GM12891 (cell line): ENCODE data around the gene ISG15.
"Not testable (repeated sequence)": the region's sequence is repeated elsewhere in the genome, so short reads cannot be mapped to it uniquely, and the experiment has no call there.

Experiments
- DNase-seq: peaks from one replicate; pipeline ENCODE4 v3.0.0; 2011; ENCODE audit warnings: low spot score; ENCODE audit not compliant: insufficient read length
- FAIRE-seq: peaks from 2 replicates; lab custom pipeline; 2011; peaks lifted over from hg19 to GRCh38; lab: Jason Lieb, UNC
- PAX5 ChIP-seq: IDR thresholded peaks from 2 replicates; pipeline ENCODE4 v1.6.1; 2011; ENCODE audit warnings: low read length, moderate library complexity, mild to moderate bottlenecking; ENCODE audit not compliant: insufficient read depth, severe bottlenecking
- POLR2A ChIP-seq: IDR thresholded peaks from 2 replicates; pipeline ENCODE4 v1.6.1; 2011; ENCODE audit warnings: low read depth, low read length, control low read depth
- POLR2AphosphoS5 ChIP-seq: IDR thresholded peaks from 2 replicates; pipeline ENCODE4 v1.6.1; 2011; ENCODE audit warnings: low read depth, low read length, control low read depth
- POU2F2 ChIP-seq: IDR thresholded peaks from 2 replicates; pipeline ENCODE4 v1.6.1; 2011; ENCODE audit warnings: low read depth, mild to moderate bottlenecking, control low read depth, low read length, moderate library complexity
- SPI1 ChIP-seq: IDR thresholded peaks from 2 replicates; pipeline ENCODE4 v1.6.1; 2011; ENCODE audit warnings: low read depth, low read length, control low read depth
- TAF1 ChIP-seq: IDR thresholded peaks from 2 replicates; pipeline ENCODE4 v1.6.1; 2011; ENCODE audit warnings: low read depth, low read length, control low read depth

The ISG15 gene

GRCh38 chr1:982765-983436 is 30.4 kb upstream of the ISG15 start:
- TF ChIP-seq POLR2A (no peak), SPI1 (no peak), TAF1 (no peak), POLR2AphosphoS5 (no peak), POU2F2 (no peak), PAX5 (no peak)
- no peak for DNase-seq
- no peak for FAIRE-seq

GRCh38 chr1:983798-984475 is 29.4 kb upstream of the ISG15 start:
- peak; percentile 93 for FAIRE-seq
- TF ChIP-seq SPI1: no peak
- TF ChIP-seq TAF1: no peak
- TF ChIP-seq PAX5: no peak
- no peak for TF ChIP-seq POLR2AphosphoS5
- no peak for TF ChIP-seq POU2F2
- no peak for TF ChIP-seq POLR2A
- DNase-seq: peak; percentile 91

GRCh38 chr1:984476-984814 is 28.9 kb upstream of the ISG15 start:
- FAIRE-seq (no peak), DNase-seq (no peak)
- TF ChIP-seq POLR2AphosphoS5 (no peak), SPI1 (no peak), PAX5 (no peak), TAF1 (no peak), POU2F2 (no peak), POLR2A (no peak)

GRCh38 chr1:985126-985525 is 28.2 kb upstream of the ISG15 start:
- DNase-seq: no peak
- TF ChIP-seq POLR2A: no peak
- no peak for TF ChIP-seq TAF1
- TF ChIP-seq SPI1: no peak
- no peak for TF ChIP-seq POU2F2
- TF ChIP-seq POLR2AphosphoS5: no peak
- no peak for TF ChIP-seq PAX5
- no peak for FAIRE-seq

GRCh38 chr1:988061-988460 is 25.2 kb upstream of the ISG15 start:
- DNase-seq, FAIRE-seq: not testable (repeated sequence)

GRCh38 chr1:991275-991674 is 22.0 kb upstream of the ISG15 start:
- not testable (repeated sequence) for DNase-seq, FAIRE-seq

- FAIRE-seq (no peak), DNase-seq (no peak)
- TF ChIP-seq PAX5: no peak
- TF ChIP-seq POU2F2: no peak
Observed at GRCh38 chr1:991895-992294, 21.4 kb upstream of the ISG15 start.

GRCh38 chr1:992362-992761 is 20.9 kb upstream of the ISG15 start:
- no peak for FAIRE-seq
- no peak for DNase-seq
- TF ChIP-seq POU2F2 (no peak), SPI1 (no peak), TAF1 (no peak), PAX5 (no peak), POLR2A (no peak), POLR2AphosphoS5 (no peak)

- DNase-seq: no peak
- FAIRE-seq: no peak
- no peak for TF ChIP-seq SPI1
- no peak for TF ChIP-seq POLR2AphosphoS5
- TF ChIP-seq POLR2A: no peak
- no peak for TF ChIP-seq PAX5
- no peak for TF ChIP-seq TAF1
- no peak for TF ChIP-seq POU2F2
Observed at GRCh38 chr1:993379-993995, 19.8 kb upstream of the ISG15 start.

- not testable (repeated sequence) for FAIRE-seq, DNase-seq
Observed at GRCh38 chr1:994546-994945, 18.8 kb upstream of the ISG15 start.
